ENCODE data around the gene SPECC1L.

DNA sequence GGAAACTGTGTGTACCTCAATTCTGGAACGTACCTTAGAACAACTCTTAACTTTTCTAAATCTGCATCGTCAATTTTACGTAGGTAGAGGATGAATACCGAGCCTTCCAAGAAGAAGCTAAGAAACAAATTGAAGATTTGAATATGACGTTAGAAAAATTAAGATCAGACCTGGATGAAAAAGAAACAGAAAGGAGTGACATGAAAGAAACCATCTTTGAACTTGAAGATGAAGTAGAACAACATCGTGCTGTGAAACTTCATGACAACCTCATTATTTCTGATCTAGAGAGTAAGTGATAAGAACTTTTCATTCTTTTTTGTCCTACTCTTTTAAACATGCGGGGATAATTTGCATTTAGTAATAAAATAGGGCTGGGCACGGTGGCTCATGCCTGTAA is 53.5 kb downstream of the SPECC1L start:
- TF ChIP-seq SRF (IDR thresholded peaks at IDR 0.05; ENCODE audit: low read depth): no peak
- TF ChIP-seq CTCF (IDR thresholded peaks at IDR 0.05 in 2 of 3, conservative IDR thresholded peaks at IDR 0.05 in 1 of 3; ENCODE audit: borderline replicate concordance in 1 of 3, insufficient read depth in 1 of 3, low read depth in 2 of 3, low read length in 2 of 3): no peak
- no peak for TF ChIP-seq RAD21 (IDR thresholded peaks at IDR 0.05; ENCODE audit: low read depth)
- TF ChIP-seq POLR2A (IDR thresholded peaks at IDR 0.05; ENCODE audit: borderline replicate concordance, extremely low read depth, insufficient read depth, insufficient read length): no peak
- TF ChIP-seq POLR2AphosphoS5 (IDR thresholded peaks at IDR 0.05; ENCODE audit: low read depth, low read length): no peak
- no peak for TF ChIP-seq ZNF274 (IDR thresholded peaks at IDR 0.05; ENCODE audit: low read depth, low read length)
- TF ChIP-seq TCF7L2 (IDR thresholded peaks at IDR 0.05; ENCODE audit: borderline replicate concordance, extremely low read depth, insufficient read depth, insufficient read length): no peak
- TF ChIP-seq YY1 (IDR thresholded peaks at IDR 0.05; ENCODE audit: extremely low read depth, insufficient replicate concordance, low read depth, low read length): no peak
